WERI-Rb-1 (cell line): ENCODE measurements around the gene SLC11A2.

Experiments
- DNase-seq: peaks from one replicate; pipeline ENCODE4 v3.0.0-alpha.2; 2020
- H3K27ac ChIP-seq: fragments of 250-450 bp; sonication (Bioruptor Pico); 2 replicates; pipeline ENCODE4 v1.5.1; 2020; ENCODE audit warnings: mild to moderate bottlenecking, moderate library complexity
- H3K27me3 ChIP-seq: fragments of 250-450 bp; sonication (Bioruptor Pico); 2 replicates; pipeline ENCODE4 v1.5.1; 2021; ENCODE audit warnings: mild to moderate bottlenecking, low read depth, moderate library complexity; ENCODE audit not compliant: insufficient read depth, severe bottlenecking
- H3K36me3 ChIP-seq: fragments of 250-450 bp; sonication (Bioruptor Pico); 2 replicates; pipeline ENCODE4 v1.5.1; 2020; ENCODE audit warnings: mild to moderate bottlenecking, moderate library complexity
- H3K4me3 ChIP-seq: 2 replicates; pipeline ENCODE4 v1.5.1; 2011; ENCODE audit warnings: low read depth, mild to moderate bottlenecking, control low read depth, low read length
- H3K9me3 ChIP-seq: fragments of 250-450 bp; sonication (Bioruptor Pico); 2 replicates; pipeline ENCODE4 v1.5.1; 2021; ENCODE audit warnings: mild to moderate bottlenecking, moderate library complexity; ENCODE audit not compliant: severe bottlenecking
- TF ChIP-seq, protein P1 (sequence below): IDR thresholded peaks from 2 replicates; pipeline ENCODE4 v1.5.1; 2011; ENCODE audit warnings: low read depth, mild to moderate bottlenecking, control low read depth, inconsistent platforms, low read length

The SLC11A2 gene

DNA sequence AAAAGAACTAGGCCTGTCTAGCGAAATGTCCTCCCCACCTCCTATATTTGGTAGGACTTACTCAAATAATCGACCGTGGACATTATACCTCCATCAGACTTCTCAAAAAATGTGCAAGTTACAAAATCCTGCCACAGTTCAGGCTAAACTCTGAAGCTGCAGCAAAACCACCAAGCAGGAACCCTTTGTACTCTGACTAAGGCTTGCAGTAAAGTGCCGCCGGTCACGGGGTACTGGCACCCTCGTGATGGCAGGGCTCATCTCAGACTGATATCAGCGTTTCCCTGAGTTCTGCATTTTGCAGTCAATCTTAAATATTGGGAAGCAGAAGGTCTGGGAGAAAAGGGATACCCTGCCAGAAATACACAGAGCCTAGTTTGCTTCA lies 17.1 kb downstream of the SLC11A2 start:
- DNase-seq: no peak
- H3K27ac ChIP-seq: no peak overlapping the region
- H3K36me3 ChIP-seq: peaks cover 42% of the 10 kb centered on the region
- no peaks in the 10 kb centered on the region for H3K27me3 ChIP-seq
- no peak overlapping the region for H3K4me3 ChIP-seq
- TF ChIP-seq, protein P1, sequence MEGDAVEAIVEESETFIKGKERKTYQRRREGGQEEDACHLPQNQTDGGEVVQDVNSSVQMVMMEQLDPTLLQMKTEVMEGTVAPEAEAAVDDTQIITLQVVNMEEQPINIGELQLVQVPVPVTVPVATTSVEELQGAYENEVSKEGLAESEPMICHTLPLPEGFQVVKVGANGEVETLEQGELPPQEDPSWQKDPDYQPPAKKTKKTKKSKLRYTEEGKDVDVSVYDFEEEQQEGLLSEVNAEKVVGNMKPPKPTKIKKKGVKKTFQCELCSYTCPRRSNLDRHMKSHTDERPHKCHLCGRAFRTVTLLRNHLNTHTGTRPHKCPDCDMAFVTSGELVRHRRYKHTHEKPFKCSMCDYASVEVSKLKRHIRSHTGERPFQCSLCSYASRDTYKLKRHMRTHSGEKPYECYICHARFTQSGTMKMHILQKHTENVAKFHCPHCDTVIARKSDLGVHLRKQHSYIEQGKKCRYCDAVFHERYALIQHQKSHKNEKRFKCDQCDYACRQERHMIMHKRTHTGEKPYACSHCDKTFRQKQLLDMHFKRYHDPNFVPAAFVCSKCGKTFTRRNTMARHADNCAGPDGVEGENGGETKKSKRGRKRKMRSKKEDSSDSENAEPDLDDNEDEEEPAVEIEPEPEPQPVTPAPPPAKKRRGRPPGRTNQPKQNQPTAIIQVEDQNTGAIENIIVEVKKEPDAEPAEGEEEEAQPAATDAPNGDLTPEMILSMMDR: no peak
- no peaks in the 10 kb centered on the region for H3K9me3 ChIP-seq

DNA sequence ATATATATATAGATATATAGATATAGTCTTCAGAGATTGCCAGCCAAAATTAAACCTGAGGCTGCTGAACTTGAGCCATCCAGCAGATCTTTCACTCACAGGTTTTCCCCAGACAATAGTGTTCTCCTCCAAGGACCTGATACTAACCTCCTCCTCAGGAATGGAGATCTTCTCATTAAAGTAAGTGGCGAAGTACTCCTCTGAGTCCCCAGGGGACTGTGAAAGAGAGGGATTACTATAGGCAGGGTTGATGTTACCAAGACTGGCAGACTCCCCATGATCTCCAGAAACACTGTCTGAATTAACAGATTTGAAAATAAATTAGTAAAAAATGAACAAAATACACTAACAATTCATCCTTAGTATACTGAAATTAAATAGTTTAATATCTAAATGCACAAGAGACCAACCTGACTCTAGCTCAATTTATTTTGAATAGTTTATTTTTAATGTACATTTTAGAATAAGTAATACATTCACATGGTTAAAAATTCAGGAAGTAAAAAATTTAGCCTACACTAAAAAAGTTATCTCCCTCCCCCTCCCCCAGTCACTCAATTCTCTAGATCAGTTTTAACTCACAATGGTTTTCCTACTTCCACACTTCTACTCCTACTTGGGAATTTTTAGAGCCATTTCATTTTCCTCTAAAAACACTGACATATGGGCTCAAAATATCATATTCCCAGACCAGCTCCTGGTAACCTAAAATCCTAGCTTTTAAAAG lies 17.7 kb downstream of the SLC11A2 start:
- Histone ChIP-seq H3K27me3 (no peaks in the 10 kb centered on the region), H3K4me3 (no peak overlapping the region), H3K36me3 (peaks cover 46% of the 10 kb centered on the region), H3K9me3 (no peaks in the 10 kb centered on the region), H3K27ac (no peak overlapping the region)
- DNase-seq: no peak
- TF ChIP-seq, protein P1: no peak

DNA sequence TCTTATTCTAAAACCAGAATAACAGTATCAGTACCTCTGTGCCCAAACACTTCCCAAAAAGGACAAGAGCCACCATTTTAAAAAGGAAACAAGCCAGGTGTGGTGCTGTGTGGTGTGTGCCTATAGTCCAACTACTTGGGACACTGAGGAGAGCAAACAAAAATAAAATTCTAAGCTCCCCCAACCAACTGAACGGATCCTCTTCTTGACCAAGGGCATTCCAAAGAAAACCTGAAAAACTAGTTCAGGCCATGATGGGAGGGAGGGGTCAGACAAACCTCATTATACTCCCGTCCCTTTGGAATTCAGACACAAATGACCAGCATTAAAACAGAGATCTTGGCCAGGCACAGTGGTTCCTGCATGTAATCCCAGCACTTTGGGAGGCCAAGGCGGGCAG lies 20.5 kb downstream of the SLC11A2 start:
- DNase-seq: no peak
- peaks cover 46% of the 10 kb centered on the region for H3K36me3 ChIP-seq

DNA sequence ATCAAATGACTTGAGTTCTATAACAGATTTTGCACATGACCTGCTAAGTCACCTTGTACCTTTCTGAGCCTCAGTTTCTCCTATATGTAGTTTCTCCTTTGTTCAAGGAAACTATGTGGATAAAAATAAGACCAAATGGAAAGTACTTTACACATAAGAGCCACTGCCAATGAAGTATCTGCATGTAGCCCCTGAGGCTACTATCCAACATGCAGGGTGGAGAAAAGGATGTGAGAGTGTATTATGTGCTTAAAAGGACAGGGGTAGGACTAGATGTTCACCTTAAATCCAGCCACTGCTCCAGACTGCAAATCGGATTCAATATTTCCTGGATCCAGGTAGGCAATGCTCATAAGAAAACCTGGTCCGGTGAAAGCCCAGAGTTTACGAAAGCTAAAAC lies 21.2 kb downstream of the SLC11A2 start:
- H3K36me3 ChIP-seq: peaks cover 50% of the 10 kb centered on the region
- H3K27ac ChIP-seq: no peak overlapping the region
- H3K27me3 ChIP-seq: no peaks in the 10 kb centered on the region
- H3K9me3 ChIP-seq: no peaks in the 10 kb centered on the region
- H3K4me3 ChIP-seq: no peak overlapping the region
- TF ChIP-seq, protein P1: no peak
- DNase-seq: no peak

More for the DNA sequence above, 20.5 kb downstream of the SLC11A2 start:
- H3K4me3 ChIP-seq: no peak overlapping the region
- H3K27me3 ChIP-seq: no peaks in the 10 kb centered on the region
- no peaks in the 10 kb centered on the region for H3K9me3 ChIP-seq
- H3K27ac ChIP-seq: no peak overlapping the region
- TF ChIP-seq, protein P1: no peak

DNA sequence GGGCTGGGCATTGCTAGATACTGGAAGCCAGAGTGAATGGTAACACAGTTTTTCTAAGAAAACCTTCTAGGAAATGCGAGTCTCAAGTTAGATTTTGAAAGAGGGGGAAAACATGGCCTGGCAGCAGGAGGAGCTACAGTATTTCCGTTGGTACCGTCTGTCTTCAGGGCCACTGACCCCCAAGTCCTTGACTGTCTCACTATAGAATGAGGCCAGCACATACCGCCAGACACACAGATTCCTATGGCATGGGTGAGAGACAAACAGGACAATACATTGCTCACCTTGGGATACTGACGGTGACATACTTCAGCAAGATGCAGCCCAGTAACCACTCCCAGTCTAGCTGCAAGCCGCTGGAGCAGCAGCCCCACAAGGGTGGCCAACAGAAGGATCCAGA lies 21.7 kb downstream of the SLC11A2 start:
- Histone ChIP-seq H3K27ac (no peak overlapping the region), H3K36me3 (peaks cover 54% of the 10 kb centered on the region), H3K4me3 (no peak overlapping the region), H3K9me3 (no peaks in the 10 kb centered on the region), H3K27me3 (no peaks in the 10 kb centered on the region)
- DNase-seq: no peak
- TF ChIP-seq, protein P1: no peak

DNA sequence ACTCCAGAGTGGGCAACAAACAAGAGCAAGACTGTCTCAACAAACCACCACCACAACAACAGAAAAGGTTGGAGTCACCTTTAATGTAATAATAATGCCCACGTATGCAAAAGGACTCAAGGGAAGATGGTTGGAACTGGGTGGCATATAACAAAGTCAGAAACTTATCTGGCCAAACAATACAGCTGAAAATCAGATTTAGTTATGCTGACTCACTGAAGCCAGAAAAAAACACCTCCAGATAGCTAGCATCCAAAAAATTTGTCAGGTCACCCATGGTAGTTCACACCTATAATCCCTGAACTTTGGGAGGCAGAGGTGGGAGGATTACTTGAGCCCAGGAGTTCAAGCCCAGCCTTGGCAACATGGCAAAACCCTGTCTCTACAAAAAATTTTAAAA lies 24.4 kb downstream of the SLC11A2 start:
- no peak for DNase-seq
- H3K36me3 ChIP-seq: peaks cover 53% of the 10 kb centered on the region

More for the DNA sequence above, 24.4 kb downstream of the SLC11A2 start:
- H3K9me3 ChIP-seq: no peaks in the 10 kb centered on the region
- H3K4me3 ChIP-seq: no peak overlapping the region
- no peak overlapping the region for H3K27ac ChIP-seq
- no peaks in the 10 kb centered on the region for H3K27me3 ChIP-seq
- TF ChIP-seq, protein P1: no peak
